A673 (cell line): ENCODE data around the gene HLA-DOB. TPM values are rescaled to one million over a fixed set of nuclear protein-coding genes. Genes with fewer than 3 reads are reported as not detected.

Experiments
- BruUV-seq: library from RNA; stranded (reverse); fragments of 400-500 nt; replicated peaks from 2 replicates; lab custom pipeline; 2021; lab: Mats Ljungman, UMichigan
- CTCF ChIA-PET: fragments of 300-600 bp; sonication (Branson Sonifier 250); formaldehyde crosslinking; loops from one replicate; lab custom pipeline; 2022; ENCODE audit warnings: antibody characterized with exemption; lab: Charles Lee
- POLR2A ChIA-PET: fragments of 300-600 bp; sonication (Branson Sonifier 250); formaldehyde crosslinking; loops from one replicate; lab custom pipeline; 2022; ENCODE audit warnings: antibody characterized with exemption; ENCODE audit not compliant: low non-redundant PET; lab: Charles Lee
- DNase-seq: peaks from one replicate; pipeline ENCODE4 v3.0.0-alpha.2; 2015; ENCODE audit warnings: low spot score
- H3K27ac ChIP-seq: fragments of 200-600 bp; sonication (generic); 2 replicates; pipeline ENCODE4 v1.5.1; 2016; ENCODE audit warnings: mixed run types, low read depth, mild to moderate bottlenecking, mixed read lengths, antibody characterized with exemption, low read length; ENCODE audit not compliant: poor library complexity, severe bottlenecking
- H3K27me3 ChIP-seq: fragments of 200-600 bp; sonication (generic); replicated peaks from 2 replicates; pipeline ENCODE4 v1.6.1; 2017; ENCODE audit warnings: mixed run types, low read depth, mild to moderate bottlenecking, mixed read lengths, antibody characterized with exemption, low read length; ENCODE audit not compliant: insufficient read depth, poor library complexity
- H3K36me3 ChIP-seq: fragments of 200-600 bp; sonication (generic); 2 replicates; pipeline ENCODE4 v1.6.1; 2016; ENCODE audit warnings: mixed run types, mild to moderate bottlenecking, mixed read lengths, antibody characterized with exemption, low read length; ENCODE audit not compliant: insufficient read depth, poor library complexity, severe bottlenecking
- H3K4me1 ChIP-seq: fragments of 200-600 bp; sonication (generic); 2 replicates; pipeline ENCODE4 v1.6.1; 2017; ENCODE audit warnings: mixed run types, mild to moderate bottlenecking, mixed read lengths, antibody characterized with exemption, low read length; ENCODE audit not compliant: insufficient read depth, poor library complexity, severe bottlenecking
- H3K4me3 ChIP-seq: fragments of 200-600 bp; sonication (generic); 2 replicates; pipeline ENCODE4 v1.5.1; 2016; ENCODE audit warnings: low read depth, mixed run types, mild to moderate bottlenecking, mixed read lengths, low read length; ENCODE audit not compliant: poor library complexity, severe bottlenecking
- H3K9me3 ChIP-seq: fragments of 200-600 bp; sonication (generic); 2 replicates; pipeline ENCODE4 v1.6.1; 2016; ENCODE audit warnings: mixed run types, low read depth, mild to moderate bottlenecking, mixed read lengths, antibody characterized with exemption, low read length; ENCODE audit not compliant: poor library complexity, severe bottlenecking
- EZH2 ChIP-seq: fragments of 200-600 bp; sonication (generic); IDR thresholded peaks from 2 replicates; pipeline ENCODE4 v1.6.1; 2017; ENCODE audit warnings: borderline replicate concordance, low read depth, mild to moderate bottlenecking, mixed read lengths, antibody characterized with exemption, low read length; ENCODE audit not compliant: poor library complexity, severe bottlenecking
- intact Hi-C: fragments of 100-400 bp; cut with micrococcal nuclease; formaldehyde crosslinking; loops from one replicate; pipeline ENCODE4 v1.10.0; 2022; ENCODE audit not compliant: unreplicated experiment
- total RNA-seq: library from RNA; stranded (reverse); gene quantifications from 2 replicates; pipeline ENCODE4 v1.2.3, GENCODE V29; 2021
- TF ChIP-seq, protein P1 (sequence below): fragments of 300-800, 200-600 bp; sonication (generic); conservative IDR thresholded peaks from 2 replicates; pipeline ENCODE4 v1.5.1; 2017; ENCODE audit warnings: low read depth, mild to moderate bottlenecking, antibody characterized with exemption, low read length, moderate library complexity, mixed read lengths

The HLA-DOB gene
- total RNA-seq, 1 experiment from 2014 or later, result 2.0 TPM

DNA sequence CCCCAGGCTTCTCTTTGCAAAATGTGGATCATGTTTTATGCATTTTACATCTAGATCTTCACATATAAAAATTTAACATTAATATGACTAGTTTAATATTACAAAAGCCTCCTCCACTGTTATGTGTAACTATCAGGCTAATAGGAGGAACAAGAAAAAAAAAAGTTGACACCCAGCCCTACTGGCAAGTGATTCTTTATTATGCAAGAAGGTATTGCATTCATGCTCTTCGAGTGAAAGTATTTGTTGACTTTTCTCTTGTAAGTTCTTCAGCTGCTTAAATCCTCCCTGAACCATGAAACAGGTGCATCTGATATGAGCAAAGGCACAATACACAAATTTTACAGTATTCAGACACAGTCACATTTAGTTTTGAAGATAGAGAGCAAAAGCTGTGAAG, 52.8 kb downstream of the HLA-DOB start:
- H3K4me3 ChIP-seq, result no peak overlapping the region
- TF ChIP-seq EZH2, result no peak
- TF ChIP-seq, protein P1, sequence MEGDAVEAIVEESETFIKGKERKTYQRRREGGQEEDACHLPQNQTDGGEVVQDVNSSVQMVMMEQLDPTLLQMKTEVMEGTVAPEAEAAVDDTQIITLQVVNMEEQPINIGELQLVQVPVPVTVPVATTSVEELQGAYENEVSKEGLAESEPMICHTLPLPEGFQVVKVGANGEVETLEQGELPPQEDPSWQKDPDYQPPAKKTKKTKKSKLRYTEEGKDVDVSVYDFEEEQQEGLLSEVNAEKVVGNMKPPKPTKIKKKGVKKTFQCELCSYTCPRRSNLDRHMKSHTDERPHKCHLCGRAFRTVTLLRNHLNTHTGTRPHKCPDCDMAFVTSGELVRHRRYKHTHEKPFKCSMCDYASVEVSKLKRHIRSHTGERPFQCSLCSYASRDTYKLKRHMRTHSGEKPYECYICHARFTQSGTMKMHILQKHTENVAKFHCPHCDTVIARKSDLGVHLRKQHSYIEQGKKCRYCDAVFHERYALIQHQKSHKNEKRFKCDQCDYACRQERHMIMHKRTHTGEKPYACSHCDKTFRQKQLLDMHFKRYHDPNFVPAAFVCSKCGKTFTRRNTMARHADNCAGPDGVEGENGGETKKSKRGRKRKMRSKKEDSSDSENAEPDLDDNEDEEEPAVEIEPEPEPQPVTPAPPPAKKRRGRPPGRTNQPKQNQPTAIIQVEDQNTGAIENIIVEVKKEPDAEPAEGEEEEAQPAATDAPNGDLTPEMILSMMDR, result no peak
- H3K4me1 ChIP-seq, result no peaks in the 10 kb centered on the region
- H3K36me3 ChIP-seq, result no peaks in the 10 kb centered on the region
- H3K27ac ChIP-seq, result no peak overlapping the region
- ChIA-PET CTCF (no interaction called here), POLR2A (no interaction called here)
- BruUV-seq, result no TSS peak
- peaks cover 40% of the 10 kb centered on the region for H3K27me3 ChIP-seq
- DNase-seq, result no peak
- no peaks in the 10 kb centered on the region for H3K9me3 ChIP-seq
- intact Hi-C loops, result loop anchor here (5.0 kb wide), 1 partner anchor 102 kb away; no protein-coding TSS in a partner anchor

DNA sequence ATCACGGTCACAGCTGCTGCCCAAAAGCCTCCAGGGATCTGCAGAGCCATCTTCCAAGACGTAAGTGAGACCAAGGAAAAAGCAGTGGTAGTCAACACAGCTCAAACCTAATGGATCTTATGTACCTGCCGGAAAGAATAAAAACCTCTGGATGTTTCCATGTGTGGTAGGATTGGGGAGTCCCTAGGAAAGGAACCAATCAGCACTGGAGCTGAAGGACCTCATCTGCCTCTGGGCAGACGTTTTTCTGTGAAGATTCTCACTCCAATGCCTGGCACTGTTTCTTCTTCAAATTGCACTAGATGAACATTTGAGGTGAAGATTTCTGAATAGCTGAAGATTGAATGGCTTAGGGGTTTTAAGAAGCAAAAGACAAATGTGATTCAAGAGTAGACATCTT, 53.4 kb downstream of the HLA-DOB start, which contains the start of gene HLA-DQB2:
Gene HLA-DQB2, minus strand, starts transcription at position 112 of the 400 bp plus-strand sequence. Its CDS starts 62 bp downstream, at position 50.
- CTCF ChIA-PET, result no interaction called here
- no TSS peak for BruUV-seq
- TF ChIP-seq, protein P1, result no peak
- TF ChIP-seq EZH2, result no peak
- no peak within 1 kb of the TSS for H3K4me3 ChIP-seq
- H3K27ac ChIP-seq, result no peak within 1 kb of the TSS
- no peaks in the 10 kb centered on the region for H3K4me1 ChIP-seq
- no peak for DNase-seq
- peaks cover 34% of the 10 kb centered on the region for H3K27me3 ChIP-seq
- H3K9me3 ChIP-seq, result no peaks in the 10 kb centered on the region
- intact Hi-C loops, result loop anchor here (5.0 kb wide), 1 partner anchor 101 kb away; no protein-coding TSS in a partner anchor
- POLR2A ChIA-PET, result no interaction called here
- H3K36me3 ChIP-seq, result no peaks in the 10 kb centered on the region

Other genes with a start within 250 kb of the HLA-DOB start
- not detected in 2 replicates for gene HLA-DRB1, start 227.2 kb downstream of the HLA-DOB start, total RNA-seq
- not detected in 2 replicates for gene HLA-DQA1, start 179.6 kb downstream of the HLA-DOB start, total RNA-seq
- not detected in 2 replicates for gene HLA-DQB1, start 150.3 kb downstream of the HLA-DOB start, total RNA-seq
- gene HLA-DQA2, start 75.6 kb downstream of the HLA-DOB start, total RNA-seq, result not detected in 2 replicates
- not detected in 2 replicates for gene HLA-DQB2, start 53.5 kb downstream of the HLA-DOB start, total RNA-seq
- gene TAP2, start 21.7 kb upstream of the HLA-DOB start, total RNA-seq, result 39.2 and 46.5 TPM in 2 replicates
- 20.2 and 21.8 TPM in 2 replicates for gene PSMB8, start 27.0 kb upstream of the HLA-DOB start, total RNA-seq
- gene TAP1, start 36.7 kb upstream of the HLA-DOB start, total RNA-seq, result 11.7 and 12.3 TPM in 2 replicates
- gene PSMB9, start 37.2 kb upstream of the HLA-DOB start, total RNA-seq, result 4.3 and 6.8 TPM in 2 replicates
- gene HLA-DMB, start 124.0 kb upstream of the HLA-DOB start, total RNA-seq, result 0.34 and 0.46 TPM in 2 replicates
- 1.4 and 1.9 TPM in 2 replicates for gene HLA-DMA, start 136.1 kb upstream of the HLA-DOB start, total RNA-seq
- 276 and 335 TPM in 2 replicates for gene BRD2, start 151.6 kb upstream of the HLA-DOB start, total RNA-seq
- gene HLA-DOA, start 192.6 kb upstream of the HLA-DOB start, total RNA-seq, result 0.46 and 0.58 TPM in 2 replicates